SK-N-MC (cell line): ENCODE measurements around the gene TMEM223.

Source experiments
- EZH2 ChIP-seq: fragments of 200-600 bp; sonication (generic); IDR thresholded peaks from one replicate; pipeline ENCODE4 v1.6.1; 2017; ENCODE audit warnings: antibody characterized with exemption
- FOXP2 ChIP-seq: optimal IDR thresholded peaks from 2 replicates; pipeline ENCODE3; 2011; ENCODE audit warnings: mild to moderate bottlenecking, moderate library complexity; ENCODE audit not compliant: insufficient read depth; ENCODE audit errors: extremely low read length, control extremely low read depth
- POLR2AphosphoS5 ChIP-seq: IDR thresholded peaks from 2 replicates; pipeline ENCODE4 v1.6.1; 2012; ENCODE audit warnings: mild to moderate bottlenecking, low read depth, low read length, borderline replicate concordance

- no peak for TF ChIP-seq EZH2
- no peak for TF ChIP-seq POLR2AphosphoS5
- no peak for TF ChIP-seq FOXP2
Measured at GRCh38 chr11:62782753-62783152, 9.1 kb downstream of the TMEM223 start.
